HG03457 (cell line): ENCODE measurements around the gene ACSM6.

Source experiments
- ATAC-seq: cut with Tn5 transposase; IDR thresholded peaks from one replicate; pipeline ENCODE4 v1.9.1; 2021; ENCODE audit warnings: moderate number of reproducible peaks; ENCODE audit not compliant: unreplicated experiment

The ACSM6 gene

GRCh38 chr10:95243318-95243617 lies 49.2 kb downstream of the ACSM6 start:
- ATAC-seq = no peak

GRCh38 chr10:95244152-95244551 lies 50.1 kb downstream of the ACSM6 start:
- ATAC-seq = no peak

GRCh38 chr10:95245425-95246055 lies 51.5 kb downstream of the ACSM6 start:
- ATAC-seq = peak; percentile 77

- no peak for ATAC-seq
Measured at GRCh38 chr10:95246582-95247051, 52.6 kb downstream of the ACSM6 start.

- ATAC-seq = no peak
Measured at GRCh38 chr10:95247200-95247880, 53.3 kb downstream of the ACSM6 start.

- no peak for ATAC-seq
Measured at GRCh38 chr10:95247881-95248583, 54.0 kb downstream of the ACSM6 start.

- no peak for ATAC-seq
Measured at GRCh38 chr10:95248989-95249388, 55.0 kb downstream of the ACSM6 start.

GRCh38 chr10:95249467-95249866 lies 55.4 kb downstream of the ACSM6 start:
- ATAC-seq = no peak

GRCh38 chr10:95250856-95251255 lies 56.8 kb downstream of the ACSM6 start:
- ATAC-seq = no peak

- no peak for ATAC-seq
Measured at GRCh38 chr10:95253007-95253406, 59.0 kb downstream of the ACSM6 start.

- no peak for ATAC-seq
Measured at GRCh38 chr10:95253686-95254085, 59.6 kb downstream of the ACSM6 start.

GRCh38 chr10:95254629-95255028 lies 60.6 kb downstream of the ACSM6 start:
- ATAC-seq = no peak

- ATAC-seq = no peak
Measured at GRCh38 chr10:95256268-95256667, 62.2 kb downstream of the ACSM6 start.

- no peak for ATAC-seq
Measured at GRCh38 chr10:95257849-95258248, 63.8 kb downstream of the ACSM6 start.

- ATAC-seq = no peak
Measured at GRCh38 chr10:95260397-95260881, 66.4 kb downstream of the ACSM6 start.

GRCh38 chr10:95260909-95261552 lies 67.0 kb downstream of the ACSM6 start:
- ATAC-seq = no peak

GRCh38 chr10:95261926-95262325 lies 67.9 kb downstream of the ACSM6 start:
- no peak for ATAC-seq

GRCh38 chr10:95262763-95263518 lies 68.9 kb downstream of the ACSM6 start:
- ATAC-seq = no peak

- no peak for ATAC-seq
Measured at GRCh38 chr10:95263864-95264226, 69.8 kb downstream of the ACSM6 start.

GRCh38 chr10:95264227-95265051 lies 70.4 kb downstream of the ACSM6 start:
- ATAC-seq = no peak
